Activated CD8-positive, alpha-beta memory T cell treated with anti-CD3 and anti-CD28 coated beads, Interleukin-2, amount 50 U/mL, for 48 hours (primary cell): Measurements from ENCODE around the gene ZNF365.
A peak's percentile ranks its signal among the peaks of the same experiment; 100 is the strongest.
"Not testable (repeated sequence)": the region's sequence is repeated elsewhere in the genome, so short reads cannot be mapped to it uniquely, and the experiment has no call there.

Source experiments
- DNase-seq: peaks from one replicate; pipeline ENCODE4 v3.0.0-alpha.2; 2020

ZNF365 gene, protein sequence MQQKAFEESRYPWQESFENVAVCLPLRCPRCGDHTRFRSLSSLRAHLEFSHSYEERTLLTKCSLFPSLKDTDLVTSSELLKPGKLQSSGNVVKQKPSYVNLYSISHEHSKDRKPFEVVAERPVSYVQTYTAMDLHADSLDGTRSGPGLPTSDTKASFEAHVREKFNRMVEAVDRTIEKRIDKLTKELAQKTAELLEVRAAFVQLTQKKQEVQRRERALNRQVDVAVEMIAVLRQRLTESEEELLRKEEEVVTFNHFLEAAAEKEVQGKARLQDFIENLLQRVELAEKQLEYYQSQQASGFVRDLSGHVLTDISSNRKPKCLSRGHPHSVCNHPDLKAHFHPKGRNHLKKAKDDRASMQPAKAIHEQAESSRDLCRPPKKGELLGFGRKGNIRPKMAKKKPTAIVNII

DNA sequence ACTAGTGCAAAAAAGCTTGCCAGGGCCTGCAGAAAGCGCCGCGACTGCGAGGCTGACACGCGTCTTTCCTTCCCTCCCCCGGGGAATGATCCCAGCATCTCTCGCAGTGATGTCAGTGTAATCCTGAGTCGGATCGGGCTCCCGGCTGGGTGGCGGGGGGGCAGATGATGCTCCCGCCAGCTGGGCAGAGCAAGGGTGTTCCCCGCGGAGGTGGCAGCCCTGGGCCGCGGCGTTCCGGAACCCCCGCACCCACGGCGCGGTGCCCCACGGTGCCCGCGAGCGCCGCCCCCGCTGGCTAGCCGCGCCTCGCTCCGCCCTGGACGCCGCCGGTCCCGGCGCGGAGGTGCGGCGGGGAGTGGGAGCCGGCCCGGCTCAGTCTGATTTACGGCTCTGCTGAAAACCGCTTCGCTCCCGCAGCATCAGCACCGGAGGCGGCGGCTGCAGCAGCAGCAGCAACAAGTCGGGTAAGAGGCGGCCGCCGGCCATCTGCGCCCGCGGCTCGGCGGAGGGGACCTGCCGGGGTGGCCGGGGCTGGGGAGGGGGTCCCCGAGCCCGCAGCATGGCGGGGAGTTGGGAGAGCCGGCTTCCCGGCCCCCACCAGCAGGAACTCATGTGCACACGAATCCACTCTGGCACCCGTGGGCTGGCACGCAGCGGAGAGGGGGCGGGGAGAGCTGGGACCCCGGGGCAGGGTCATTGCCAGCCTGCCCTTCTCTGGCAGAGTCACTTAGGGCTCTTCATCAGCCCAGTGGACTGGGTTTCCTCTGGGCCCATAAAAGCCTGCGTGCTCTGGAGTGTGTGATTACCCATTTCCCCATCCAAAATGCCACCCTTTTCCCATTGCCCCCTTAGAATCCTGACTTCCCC, at the start of gene ZNF365:
ZNF365 (plus strand) TSS at position 375 of the 867 bp plus-strand sequence. CDS start 1,825 bp downstream, outside the sequence.
- peak; percentile 70 for DNase-seq

- DNase-seq: no peak
Observed at GRCh38 chr10:62326176-62326575, 48.0 kb upstream of the ZNF365 start.

DNA sequence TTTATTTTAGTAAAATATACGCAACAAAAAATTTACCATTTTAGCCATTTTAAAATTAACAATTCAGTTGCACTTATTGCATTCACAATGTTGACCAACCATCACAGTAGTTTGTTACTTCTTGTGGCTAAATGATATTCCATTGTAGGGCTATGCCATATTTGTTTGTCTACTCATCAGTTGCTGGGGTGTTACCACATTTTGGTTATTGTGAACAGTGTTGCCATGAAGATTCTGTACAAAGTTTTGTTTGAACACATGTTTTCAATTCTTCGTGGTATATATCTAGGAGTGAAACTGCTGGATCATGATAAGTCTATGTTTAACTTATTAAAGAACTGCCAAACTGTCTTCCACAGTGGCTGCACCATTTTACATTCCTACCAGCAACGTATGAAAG, 46.3 kb upstream of the ZNF365 start:
- no peak for DNase-seq

GRCh38 chr10:62330213-62330612, 44.0 kb upstream of the ZNF365 start:
- no peak for DNase-seq

DNA sequence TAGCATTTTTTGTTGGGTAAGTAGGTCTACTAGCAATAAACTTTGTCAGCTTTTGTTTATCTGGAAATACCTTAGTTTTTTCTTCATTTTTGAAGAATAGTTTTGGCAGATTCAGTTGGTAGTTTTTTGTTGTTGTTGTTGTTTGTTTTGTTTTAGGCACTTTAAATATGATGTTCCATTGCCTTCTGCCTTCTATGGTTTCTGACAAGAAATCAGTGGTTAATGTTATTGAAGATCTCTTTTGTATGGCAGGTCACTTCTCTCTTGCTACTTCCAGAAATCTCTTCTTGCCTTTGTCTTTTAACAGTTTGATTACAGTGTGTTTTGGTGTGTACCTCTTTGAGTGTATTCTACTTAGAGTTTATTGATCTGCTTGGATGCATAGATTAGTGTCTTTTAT, 41.8 kb upstream of the ZNF365 start:
- DNase-seq: no peak

- no peak for DNase-seq
Observed at GRCh38 chr10:62333135-62333889, 40.9 kb upstream of the ZNF365 start.

- no peak for DNase-seq
Observed at GRCh38 chr10:62333988-62334682, 40.0 kb upstream of the ZNF365 start.

DNA sequence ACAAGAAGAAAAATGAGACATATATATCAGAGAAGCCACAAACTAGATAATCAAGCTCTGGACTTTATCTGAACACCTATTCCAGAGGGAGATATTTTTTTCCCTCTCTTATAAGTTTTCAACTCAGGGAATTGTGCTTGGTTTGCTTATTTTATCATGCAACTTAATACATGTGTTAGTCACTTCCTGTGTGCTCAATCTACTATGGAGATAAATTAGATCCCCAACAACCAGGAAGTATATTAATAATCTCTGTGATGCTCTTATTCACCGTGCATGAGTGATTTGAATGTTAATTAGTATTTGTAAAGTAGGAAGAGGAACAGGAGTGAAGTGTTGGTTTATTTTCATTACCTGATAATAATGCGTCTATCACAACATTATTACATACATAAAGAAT, 38.8 kb upstream of the ZNF365 start:
- DNase-seq: no peak

DNA sequence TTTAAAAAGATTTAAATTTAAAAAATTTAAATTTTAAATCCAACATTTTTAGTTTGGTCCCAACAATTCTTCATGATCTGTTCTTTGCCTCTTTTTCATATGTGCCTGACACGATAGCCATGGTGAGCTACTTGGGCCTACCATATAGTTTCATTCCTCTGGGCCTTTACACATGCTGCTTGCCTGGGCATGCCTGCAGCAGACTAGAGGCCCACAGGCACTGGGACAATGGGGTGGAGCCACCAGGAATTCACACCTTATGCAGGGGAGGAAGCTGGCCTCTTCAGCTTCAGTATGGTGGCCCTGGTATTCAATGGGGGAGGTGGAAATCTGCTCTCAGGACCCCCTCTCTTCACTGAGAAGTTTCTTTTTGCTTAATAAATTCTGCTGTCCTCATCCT, 37.8 kb upstream of the ZNF365 start:
- DNase-seq: no peak

DNA sequence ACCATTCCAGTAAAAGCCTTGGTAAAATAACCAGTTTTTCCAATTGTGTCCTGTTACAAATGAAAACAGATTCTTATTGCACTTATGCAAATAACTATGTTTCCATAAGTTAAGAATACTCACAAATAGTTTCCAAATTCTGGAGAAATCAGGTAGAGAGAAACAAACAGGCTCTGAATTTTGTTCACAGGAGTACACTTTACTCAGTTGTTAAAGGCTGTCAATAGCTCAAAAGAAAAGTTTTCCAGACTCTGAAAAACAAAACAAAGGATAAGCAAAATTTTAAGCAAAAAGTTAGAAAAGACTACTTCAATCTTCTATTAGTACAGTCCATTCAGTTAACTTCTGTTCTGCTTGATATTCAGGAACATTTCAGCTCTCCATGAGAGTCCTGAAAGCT, 32.8 kb upstream of the ZNF365 start:
- no peak for DNase-seq

- no peak for DNase-seq
Observed at GRCh38 chr10:62343000-62343399, 31.2 kb upstream of the ZNF365 start.

- no peak for DNase-seq
Observed at GRCh38 chr10:62348029-62348428, 26.1 kb upstream of the ZNF365 start.

GRCh38 chr10:62352356-62352970, 21.7 kb upstream of the ZNF365 start:
- no peak for DNase-seq

DNA sequence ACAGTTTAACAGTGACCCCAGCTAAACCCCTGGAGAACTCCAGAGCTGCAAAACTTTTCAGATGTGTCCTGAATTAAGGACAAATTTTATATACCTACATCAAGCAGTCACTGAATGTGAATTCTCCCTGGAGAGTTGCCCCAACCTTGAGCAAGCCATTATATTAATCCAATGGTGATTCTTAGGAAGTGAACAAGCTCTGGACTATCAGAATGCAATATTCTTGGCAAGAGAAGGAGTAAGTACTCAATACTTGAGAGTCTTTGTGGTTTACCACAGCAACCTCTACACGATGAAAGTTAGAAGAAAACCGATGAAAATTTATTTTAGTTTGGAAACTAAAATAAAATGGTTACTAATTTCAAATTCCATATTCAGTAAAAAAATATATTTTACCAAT, 19.3 kb upstream of the ZNF365 start:
- no peak for DNase-seq

GRCh38 chr10:62356447-62356846, 17.7 kb upstream of the ZNF365 start:
- no peak for DNase-seq

GRCh38 chr10:62358151-62358550, 16.0 kb upstream of the ZNF365 start:
- not testable (repeated sequence) for DNase-seq

DNA sequence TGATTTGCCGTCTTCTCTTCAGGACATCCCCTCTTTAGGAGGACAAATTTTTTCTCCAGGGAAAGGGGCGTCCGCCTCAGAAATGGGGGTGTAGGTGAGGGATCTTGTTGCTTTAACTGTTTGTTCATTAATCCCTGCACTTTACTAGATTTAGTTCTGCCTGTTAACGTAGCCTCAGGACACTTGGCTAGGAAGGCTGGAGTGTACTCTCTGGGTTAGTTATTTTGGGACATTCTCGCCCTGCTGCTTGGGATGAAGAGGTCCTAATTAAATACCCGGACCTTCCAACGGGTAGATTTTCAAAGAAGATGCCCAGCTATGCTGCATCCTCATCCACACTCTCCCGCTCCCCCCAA, 552 bp upstream of the ZNF365 start:
- no peak for DNase-seq

DNA sequence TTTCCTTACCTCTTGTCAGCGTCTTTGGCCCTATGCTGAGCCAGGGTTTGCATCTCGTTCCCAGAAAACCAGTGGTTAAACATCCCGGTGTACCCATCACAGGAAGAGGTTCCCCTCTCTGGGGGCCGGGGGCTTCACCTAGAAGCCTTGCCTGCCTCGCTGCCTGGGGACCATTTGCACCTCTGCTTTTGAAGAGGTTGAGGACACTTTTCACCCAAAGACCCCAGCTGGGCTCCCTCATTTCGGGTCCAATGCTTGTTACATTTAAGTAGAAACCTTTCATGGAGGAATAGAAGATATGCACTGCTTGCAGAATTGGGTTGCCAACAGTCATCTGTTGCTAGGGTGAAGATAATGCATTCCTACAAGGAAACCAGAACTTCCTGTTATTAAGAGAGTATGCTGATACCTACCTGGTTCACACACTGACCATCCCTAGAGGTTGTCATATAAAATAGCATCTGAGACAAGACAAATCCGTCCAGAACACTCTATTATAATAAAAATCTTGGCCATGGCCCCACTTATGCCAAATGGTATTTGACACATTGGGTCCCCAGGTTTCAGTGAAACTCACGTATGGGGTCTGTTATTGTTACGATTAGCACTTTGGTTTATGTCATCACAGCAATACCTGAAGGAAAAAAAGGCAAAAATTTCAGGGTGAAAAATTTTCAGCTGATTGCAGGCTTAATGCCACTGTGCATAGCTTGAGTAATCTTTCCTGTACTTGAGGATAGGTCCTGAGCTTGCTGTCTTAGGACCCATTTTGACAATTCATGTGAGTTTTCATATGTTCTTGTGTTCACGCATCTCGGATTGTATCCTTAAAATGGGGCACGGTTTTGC, 917 bp downstream of the ZNF365 start:
- no peak for DNase-seq

DNA sequence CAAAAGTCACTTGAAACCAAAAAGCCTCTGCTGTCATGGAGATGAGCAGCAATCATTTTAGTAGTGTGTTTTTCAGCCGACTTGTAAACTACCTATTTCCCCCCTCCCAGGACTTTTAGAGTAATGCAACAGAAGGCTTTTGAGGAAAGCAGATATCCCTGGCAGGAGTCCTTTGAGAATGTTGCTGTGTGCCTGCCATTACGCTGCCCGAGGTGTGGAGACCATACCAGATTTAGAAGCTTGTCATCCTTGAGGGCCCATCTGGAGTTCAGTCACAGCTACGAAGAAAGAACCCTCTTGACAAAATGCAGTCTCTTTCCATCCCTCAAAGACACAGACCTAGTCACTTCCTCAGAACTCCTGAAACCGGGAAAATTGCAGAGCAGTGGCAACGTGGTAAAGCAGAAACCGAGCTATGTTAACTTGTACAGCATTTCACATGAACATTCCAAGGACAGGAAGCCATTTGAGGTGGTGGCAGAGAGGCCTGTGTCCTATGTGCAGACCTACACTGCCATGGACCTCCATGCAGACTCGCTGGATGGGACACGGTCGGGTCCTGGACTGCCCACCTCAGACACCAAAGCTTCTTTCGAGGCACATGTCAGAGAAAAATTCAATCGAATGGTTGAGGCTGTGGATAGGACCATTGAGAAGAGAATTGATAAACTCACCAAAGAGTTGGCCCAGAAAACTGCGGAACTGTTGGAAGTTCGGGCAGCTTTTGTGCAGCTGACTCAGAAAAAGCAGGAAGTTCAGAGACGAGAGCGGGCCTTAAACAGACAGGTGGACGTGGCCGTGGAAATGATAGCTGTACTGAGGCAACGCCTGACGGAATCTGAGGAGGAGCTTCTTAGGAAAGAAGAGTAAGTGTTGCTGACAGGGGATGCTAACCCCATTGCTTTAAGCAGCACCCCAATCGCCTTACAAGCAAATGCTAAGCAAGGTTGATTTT, 2.2 kb downstream of the ZNF365 start:
- no peak for DNase-seq

GRCh38 chr10:62377026-62377415, 2.9 kb downstream of the ZNF365 start:
- DNase-seq: no peak
